Neural cell (in vitro differentiated cells): ENCODE data around the gene TBC1D10B. TPM values are rescaled to one million over a fixed set of nuclear protein-coding genes. Genes with fewer than 3 reads are reported as not detected.

Experiments
- H2AFZ ChIP-seq: fragments of 200-600, 300-800 bp; sonication (generic), shearing (Covaris generic); 2 replicates; pipeline ENCODE4 v1.6.0; 2014; ENCODE audit warnings: low read depth, mild to moderate bottlenecking, antibody characterized with exemption, low read length, moderate library complexity
- H3F3A ChIP-seq: fragments of 200-600 bp; shearing (Covaris generic); 2 replicates; pipeline ENCODE4 v1.6.1; 2016; ENCODE audit warnings: mild to moderate bottlenecking, moderate library complexity, mixed read lengths, antibody characterized with exemption, low read length; ENCODE audit not compliant: insufficient read depth, poor library complexity, severe bottlenecking
- H3K27ac ChIP-seq: fragments of 200-600, 300-800 bp; sonication (generic), shearing (Covaris generic); 2 replicates; pipeline ENCODE4 v1.5.1; 2014; ENCODE audit warnings: mild to moderate bottlenecking, low read length, moderate library complexity
- H3K27me3 ChIP-seq: fragments of 300-800, 200-600 bp; sonication (generic), shearing (Covaris generic); 2 replicates; pipeline ENCODE4 v1.6.0; 2014; ENCODE audit warnings: mild to moderate bottlenecking, low read depth, low read length, moderate library complexity; ENCODE audit not compliant: insufficient read depth
- H3K36me3 ChIP-seq: fragments of 300-800, 200-600 bp; sonication (generic), shearing (Covaris generic); 2 replicates; pipeline ENCODE4 v1.5.1; 2014; ENCODE audit warnings: mild to moderate bottlenecking, antibody characterized with exemption, low read length, moderate library complexity; ENCODE audit not compliant: insufficient read depth
- H3K4me2 ChIP-seq: fragments of 300-800, 200-600 bp; sonication (generic), shearing (Covaris generic); 2 replicates; pipeline ENCODE4 v1.6.0; 2014; ENCODE audit warnings: mild to moderate bottlenecking, low read length
- H3K4me3 ChIP-seq: fragments of 300-800, 200-600 bp; sonication (generic), shearing (Covaris generic); 2 replicates; pipeline ENCODE4 v1.5.1; 2014; ENCODE audit warnings: mild to moderate bottlenecking, low read length, moderate library complexity
- H3K79me2 ChIP-seq: fragments of 200-600 bp; shearing (Covaris generic); replicated peaks from 2 replicates; pipeline ENCODE4 v1.6.0; 2014; ENCODE audit warnings: mild to moderate bottlenecking, low read length, moderate library complexity; ENCODE audit not compliant: insufficient read depth
- H3K9ac ChIP-seq: fragments of 300-800, 200-600 bp; sonication (generic), shearing (Covaris generic); 2 replicates; pipeline ENCODE4 v1.6.1; 2016; ENCODE audit warnings: mild to moderate bottlenecking, low read length, mixed read lengths
- H3K9me2 ChIP-seq: fragments of 200-600 bp; shearing (Covaris generic); 2 replicates; pipeline ENCODE4 v1.6.1; 2016; ENCODE audit warnings: mild to moderate bottlenecking, low read length, mixed read lengths; ENCODE audit not compliant: insufficient read depth
- H3K9me3 ChIP-seq: fragments of 200-600, 300-800 bp; sonication (generic), shearing (Covaris generic); 2 replicates; pipeline ENCODE4 v1.6.1; 2016; ENCODE audit warnings: mild to moderate bottlenecking, mixed run types, low read length, moderate library complexity, mixed read lengths
- H4K20me1 ChIP-seq: fragments of 200-600 bp; shearing (Covaris generic); 2 replicates; pipeline ENCODE4 v1.6.1; 2016; ENCODE audit warnings: mild to moderate bottlenecking, mixed run types; ENCODE audit not compliant: insufficient read depth
- EP300 ChIP-seq: fragments of 450-650 bp; conservative IDR thresholded peaks from 2 replicates; pipeline ENCODE4 v1.6.1; 2014; ENCODE audit warnings: antibody characterized with exemption, mild to moderate bottlenecking, moderate library complexity; ENCODE audit not compliant: poor library complexity, severe bottlenecking
- EZH2 ChIP-seq: fragments of 200-600, 300-800 bp; shearing (Covaris generic), sonication (generic); IDR thresholded peaks from 2 replicates; pipeline ENCODE4 v1.6.1; 2014; ENCODE audit warnings: antibody characterized with exemption, low read length, borderline replicate concordance, mild to moderate bottlenecking; ENCODE audit not compliant: insufficient read depth, poor library complexity, severe bottlenecking
- MXI1 ChIP-seq: fragments of 450-650 bp; conservative IDR thresholded peaks from 2 replicates; pipeline ENCODE4 v1.6.1; 2014; ENCODE audit warnings: antibody characterized with exemption, mild to moderate bottlenecking; ENCODE audit not compliant: poor library complexity, severe bottlenecking
- POLR2AphosphoS5 ChIP-seq: IDR thresholded peaks from 2 replicates; pipeline ENCODE4 v1.6.1; 2012
- RAD21 ChIP-seq: fragments of 450-650 bp; conservative IDR thresholded peaks from 2 replicates; pipeline ENCODE4 v1.6.1; 2014; ENCODE audit warnings: antibody characterized with exemption, mild to moderate bottlenecking, moderate library complexity
- SMC3 ChIP-seq: fragments of 450-650 bp; conservative IDR thresholded peaks from 2 replicates; pipeline ENCODE4 v1.6.1; 2014; ENCODE audit warnings: antibody characterized with exemption, mild to moderate bottlenecking, moderate library complexity; ENCODE audit not compliant: poor library complexity
- TAF1 ChIP-seq: IDR thresholded peaks from 2 replicates; pipeline ENCODE4 v1.6.1; 2012; ENCODE audit warnings: low read depth
- polyA plus RNA-seq: library from polyadenylated mRNA; depleted of rRNA; stranded (reverse); fragments of >200 nt; gene quantifications from 2 replicates; pipeline ENCODE4 v1.2.3, GENCODE V29; 2014
- TF ChIP-seq, protein P1 (sequence below): IDR thresholded peaks from 2 replicates; pipeline ENCODE4 v1.6.1; 2012; ENCODE audit warnings: borderline replicate concordance
- TF ChIP-seq, protein P2 (sequence below): fragments of 450-650 bp; IDR thresholded peaks from 2 replicates; pipeline ENCODE4 v1.5.1; 2014; ENCODE audit warnings: antibody characterized with exemption, mild to moderate bottlenecking, moderate library complexity; ENCODE audit not compliant: poor library complexity, severe bottlenecking

TBC1D10B gene
- polyA plus RNA-seq, 1 donor from 2014 or later: 24.1 TPM

DNA sequence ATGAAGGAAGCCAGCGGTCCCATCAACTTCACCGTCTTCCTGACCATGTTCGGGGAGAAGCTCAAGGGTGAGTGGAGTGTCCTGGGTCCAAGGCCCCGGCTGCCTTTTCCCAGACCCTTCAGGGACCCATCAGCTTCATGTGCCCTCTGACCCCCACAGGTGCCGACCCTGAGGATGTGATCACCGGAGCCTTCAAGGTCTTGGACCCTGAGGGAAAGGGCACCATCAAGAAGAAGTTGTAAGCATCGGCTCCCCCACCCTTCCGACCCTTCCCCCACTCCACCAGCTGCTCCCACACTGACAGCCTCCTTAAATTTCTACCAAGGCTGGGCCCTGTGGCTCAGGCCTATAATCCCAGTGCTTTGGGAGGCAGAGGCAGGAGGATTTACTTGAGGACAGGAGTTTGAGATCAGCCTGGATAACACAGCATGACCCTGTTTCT, 6.2 kb upstream of the TBC1D10B start:
- Histone ChIP-seq H3K79me2 (peaks cover 5% of the 10 kb centered on the region), H3K9me2 (no peaks in the 10 kb centered on the region), H3K9ac (no peak overlapping the region), H3K9me3 (no peaks in the 10 kb centered on the region), H4K20me1 (no peaks in the 10 kb centered on the region), H2AFZ (no peak overlapping the region), H3K36me3 (no peaks in the 10 kb centered on the region), H3F3A (no peaks in the 10 kb centered on the region), H3K4me2 (no peak overlapping the region), H3K27ac (no peak overlapping the region), H3K27me3 (no peaks in the 10 kb centered on the region), H3K4me3 (no peak overlapping the region)
- TF ChIP-seq, protein P1, sequence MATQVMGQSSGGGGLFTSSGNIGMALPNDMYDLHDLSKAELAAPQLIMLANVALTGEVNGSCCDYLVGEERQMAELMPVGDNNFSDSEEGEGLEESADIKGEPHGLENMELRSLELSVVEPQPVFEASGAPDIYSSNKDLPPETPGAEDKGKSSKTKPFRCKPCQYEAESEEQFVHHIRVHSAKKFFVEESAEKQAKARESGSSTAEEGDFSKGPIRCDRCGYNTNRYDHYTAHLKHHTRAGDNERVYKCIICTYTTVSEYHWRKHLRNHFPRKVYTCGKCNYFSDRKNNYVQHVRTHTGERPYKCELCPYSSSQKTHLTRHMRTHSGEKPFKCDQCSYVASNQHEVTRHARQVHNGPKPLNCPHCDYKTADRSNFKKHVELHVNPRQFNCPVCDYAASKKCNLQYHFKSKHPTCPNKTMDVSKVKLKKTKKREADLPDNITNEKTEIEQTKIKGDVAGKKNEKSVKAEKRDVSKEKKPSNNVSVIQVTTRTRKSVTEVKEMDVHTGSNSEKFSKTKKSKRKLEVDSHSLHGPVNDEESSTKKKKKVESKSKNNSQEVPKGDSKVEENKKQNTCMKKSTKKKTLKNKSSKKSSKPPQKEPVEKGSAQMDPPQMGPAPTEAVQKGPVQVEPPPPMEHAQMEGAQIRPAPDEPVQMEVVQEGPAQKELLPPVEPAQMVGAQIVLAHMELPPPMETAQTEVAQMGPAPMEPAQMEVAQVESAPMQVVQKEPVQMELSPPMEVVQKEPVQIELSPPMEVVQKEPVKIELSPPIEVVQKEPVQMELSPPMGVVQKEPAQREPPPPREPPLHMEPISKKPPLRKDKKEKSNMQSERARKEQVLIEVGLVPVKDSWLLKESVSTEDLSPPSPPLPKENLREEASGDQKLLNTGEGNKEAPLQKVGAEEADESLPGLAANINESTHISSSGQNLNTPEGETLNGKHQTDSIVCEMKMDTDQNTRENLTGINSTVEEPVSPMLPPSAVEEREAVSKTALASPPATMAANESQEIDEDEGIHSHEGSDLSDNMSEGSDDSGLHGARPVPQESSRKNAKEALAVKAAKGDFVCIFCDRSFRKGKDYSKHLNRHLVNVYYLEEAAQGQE: no peak
- TF ChIP-seq RAD21 (no peak), SMC3 (no peak), EP300 (no peak), MXI1 (no peak), EZH2 (no peak), TAF1 (no peak), POLR2AphosphoS5 (no peak)
- TF ChIP-seq, protein P2, sequence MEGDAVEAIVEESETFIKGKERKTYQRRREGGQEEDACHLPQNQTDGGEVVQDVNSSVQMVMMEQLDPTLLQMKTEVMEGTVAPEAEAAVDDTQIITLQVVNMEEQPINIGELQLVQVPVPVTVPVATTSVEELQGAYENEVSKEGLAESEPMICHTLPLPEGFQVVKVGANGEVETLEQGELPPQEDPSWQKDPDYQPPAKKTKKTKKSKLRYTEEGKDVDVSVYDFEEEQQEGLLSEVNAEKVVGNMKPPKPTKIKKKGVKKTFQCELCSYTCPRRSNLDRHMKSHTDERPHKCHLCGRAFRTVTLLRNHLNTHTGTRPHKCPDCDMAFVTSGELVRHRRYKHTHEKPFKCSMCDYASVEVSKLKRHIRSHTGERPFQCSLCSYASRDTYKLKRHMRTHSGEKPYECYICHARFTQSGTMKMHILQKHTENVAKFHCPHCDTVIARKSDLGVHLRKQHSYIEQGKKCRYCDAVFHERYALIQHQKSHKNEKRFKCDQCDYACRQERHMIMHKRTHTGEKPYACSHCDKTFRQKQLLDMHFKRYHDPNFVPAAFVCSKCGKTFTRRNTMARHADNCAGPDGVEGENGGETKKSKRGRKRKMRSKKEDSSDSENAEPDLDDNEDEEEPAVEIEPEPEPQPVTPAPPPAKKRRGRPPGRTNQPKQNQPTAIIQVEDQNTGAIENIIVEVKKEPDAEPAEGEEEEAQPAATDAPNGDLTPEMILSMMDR: no peak

DNA sequence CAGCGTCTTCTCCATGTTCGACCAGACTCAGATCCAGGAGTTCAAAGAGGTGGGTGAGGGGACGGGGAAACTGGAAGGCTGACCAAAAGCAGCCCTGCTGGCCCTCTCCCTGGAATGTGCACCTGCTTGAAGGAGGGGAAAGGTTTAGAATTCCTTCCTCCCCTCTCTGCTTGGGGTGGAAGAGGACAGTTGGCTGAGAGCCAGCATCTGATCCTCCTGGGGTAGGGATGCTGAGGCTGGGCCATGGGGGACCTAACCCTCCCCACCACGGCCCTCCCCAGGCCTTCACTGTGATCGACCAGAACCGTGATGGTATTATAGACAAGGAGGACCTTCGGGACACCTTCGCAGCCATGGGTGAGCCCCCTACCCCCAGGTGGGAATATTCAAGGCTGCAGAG, 5.6 kb upstream of the TBC1D10B start:
- no peaks in the 10 kb centered on the region for H4K20me1 ChIP-seq
- H3K9ac ChIP-seq: no peak overlapping the region
- no peaks in the 10 kb centered on the region for H3F3A ChIP-seq
- H3K79me2 ChIP-seq: peaks cover 5% of the 10 kb centered on the region
- no peaks in the 10 kb centered on the region for H3K9me3 ChIP-seq
- H3K4me3 ChIP-seq: no peak overlapping the region
- H3K9me2 ChIP-seq: no peaks in the 10 kb centered on the region
- H3K27ac ChIP-seq: no peak overlapping the region
- no peak overlapping the region for H2AFZ ChIP-seq
- H3K27me3 ChIP-seq: no peaks in the 10 kb centered on the region
- no peak overlapping the region for H3K4me2 ChIP-seq
- TF ChIP-seq SMC3 (no peak), MXI1 (no peak), EP300 (no peak), RAD21 (no peak), TAF1 (no peak), EZH2 (no peak), POLR2AphosphoS5 (no peak)
- TF ChIP-seq, protein P1: no peak
- TF ChIP-seq, protein P2: no peak
- H3K36me3 ChIP-seq: no peaks in the 10 kb centered on the region
